K562 (cell line): ENCODE results near the gene ALK. TPM values are rescaled to one million over a fixed set of nuclear protein-coding genes. Genes with fewer than 3 reads are reported as not detected.

Experiments
- DMBX1 ChIP-seq: fragments of 250-450 bp; sonication (Bioruptor Pico); IDR thresholded peaks from 2 replicates; pipeline ENCODE4 v1.8.0; 2022; ENCODE audit warnings: inconsistent platforms, mild to moderate bottlenecking, moderate library complexity, borderline replicate concordance
- FOS ChIP-seq: IDR thresholded peaks from 3 replicates; pipeline ENCODE4 v1.6.1; 2011; ENCODE audit not compliant: insufficient read length; ENCODE audit errors: extremely low read depth
- KAT2B ChIP-seq: IDR thresholded peaks from one replicate; pipeline ENCODE4 v1.6.1; 2012; ENCODE audit warnings: low read depth, mild to moderate bottlenecking, control low read depth, inconsistent platforms, low read length, moderate library complexity
- L3MBTL2 ChIP-seq: fragments of 450-650 bp; IDR thresholded peaks from 2 replicates; pipeline ENCODE4 v1.6.1; 2016; ENCODE audit warnings: mild to moderate bottlenecking, moderate library complexity
- PURB ChIP-seq: sonication (generic); formaldehyde crosslinking; IDR thresholded peaks from 2 replicates; pipeline ENCODE4 v1.9.0; 2021; ENCODE audit warnings: low read depth, mild to moderate bottlenecking, missing genetic modification reagents
- SMC3 ChIP-seq: conservative IDR thresholded peaks from 2 replicates; pipeline ENCODE4 v1.6.1; 2011; ENCODE audit warnings: low read depth, low read length, improper control_type of control experiment; ENCODE audit not compliant: insufficient read depth
- TAF7 ChIP-seq: fragments of 450-650 bp; IDR thresholded peaks from 2 replicates; pipeline ENCODE4 v1.6.1; 2016; ENCODE audit warnings: missing genetic modification characterization, missing compliant biosample characterization
- TCFL5 ChIP-seq: fragments of 250-450 bp; sonication (Bioruptor Pico); conservative IDR thresholded peaks from 2 replicates; pipeline ENCODE4 v1.6.1; 2021; ENCODE audit warnings: mild to moderate bottlenecking, moderate library complexity, matching md5 sums
- ZNF24 ChIP-seq: fragments of 450-650 bp; IDR thresholded peaks from 2 replicates; pipeline ENCODE4 v1.6.1; 2016
- polyA plus RNA-seq, 8 experiments: library from polyadenylated mRNA; depleted of rRNA in 4 of 8; stranded (reverse) in 5 of 8; unstranded in 3 of 8; fragments of >200 nt; fragmentation: Nextera tagmentation in 2 of 8; fragmentation: Illumina TruSeq in 1 of 8; extraction: Ambion mirVana in 2 of 8; extraction: Trizol in 1 of 8; gene quantifications; 2 replicates each; pipeline versions ENCODE4 v1.2.1 to v1.2.3, GENCODE V29; 2011 to 2014; ENCODE audit warnings: inconsistent platforms in 1 of 8, missing spikeins in 1 of 8
- total RNA-seq, 7 experiments: library from RNA; depleted of rRNA in 6 of 7; stranded (reverse); fragments of >200 nt in 6 of 7; fragmentation: Illumina TruSeq in 2 of 7; extraction: Trizol in 2 of 7; gene quantifications; 2 replicates each; pipeline versions ENCODE4 v1.2.1 to v1.2.3, GENCODE V29; 2011 to 2021; ENCODE audit warnings: low replicate concordance in 1 of 7
- TF ChIP-seq, protein P1 (sequence below), 2 experiments: fragments of 450-650 bp; formaldehyde crosslinking in 1 of 2; IDR thresholded peaks; 2 replicates each; pipeline versions ENCODE4 v1.4.0 to v1.6.1; 2014 to 2020; ENCODE audit warnings: mild to moderate bottlenecking in 2 of 2, borderline replicate concordance in 1 of 2, low read depth in 1 of 2

ALK gene
- total and polyA plus RNA-seq, 9 of the 15 experiments (the other 6 are each of a cell fraction or from before 2014, with no cell fraction given): not detected

DNA sequence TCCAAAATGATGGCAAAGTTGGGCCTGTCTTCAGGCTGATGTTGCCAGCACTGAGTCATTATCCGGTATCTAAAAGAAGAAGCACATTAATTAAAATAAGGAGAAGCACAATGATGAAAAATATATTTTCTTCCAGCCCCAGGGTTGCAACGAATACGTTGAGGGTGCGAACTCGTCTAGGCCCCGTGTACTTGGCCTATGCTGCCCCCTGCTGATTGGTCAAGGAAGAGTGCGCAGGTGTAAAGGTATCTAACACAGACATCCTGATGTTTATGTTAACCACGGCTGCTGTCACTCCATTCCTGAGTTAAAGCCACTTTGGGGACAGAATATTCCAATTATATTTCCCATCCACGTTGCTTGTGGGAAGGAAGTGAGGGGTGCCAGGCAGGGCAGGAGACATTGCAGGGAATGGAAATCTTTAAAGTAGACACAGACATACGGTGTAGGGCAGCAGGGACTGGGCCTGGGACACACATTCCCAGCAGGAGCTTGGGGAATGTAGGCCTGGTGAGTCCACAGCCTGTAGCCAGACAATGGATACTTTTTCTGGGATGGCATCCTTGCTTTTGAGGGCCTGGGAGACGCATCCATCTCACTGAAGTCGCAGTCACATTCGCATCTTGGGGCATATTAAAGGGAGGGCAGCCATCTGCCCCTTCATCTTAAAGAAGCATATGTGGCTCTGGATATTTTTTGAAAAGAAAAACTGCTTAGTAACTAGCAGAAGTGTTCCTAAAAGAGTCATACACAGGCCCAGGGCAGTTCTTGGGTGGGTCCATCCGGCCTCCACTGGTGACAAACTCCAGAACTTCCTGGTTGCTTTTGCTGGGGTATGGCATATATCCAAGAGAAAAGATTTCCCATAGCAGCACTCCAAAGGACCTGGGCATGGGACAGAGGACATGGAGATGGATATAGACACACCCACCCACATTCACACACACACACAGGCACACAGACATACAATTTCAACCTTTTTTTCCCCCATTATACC is 724.3 kb downstream of the ALK start (continued):
- no peak for TF ChIP-seq TCFL5 (CRISPR knock-in tag)
- TF ChIP-seq ZNF24: no peak
- TF ChIP-seq KAT2B: no peak
- TF ChIP-seq L3MBTL2: 0 out of 2 replicates have a peak, but pooled peaks have one; percentile 20
- TF ChIP-seq FOS: no peak
- TF ChIP-seq, protein P1, sequence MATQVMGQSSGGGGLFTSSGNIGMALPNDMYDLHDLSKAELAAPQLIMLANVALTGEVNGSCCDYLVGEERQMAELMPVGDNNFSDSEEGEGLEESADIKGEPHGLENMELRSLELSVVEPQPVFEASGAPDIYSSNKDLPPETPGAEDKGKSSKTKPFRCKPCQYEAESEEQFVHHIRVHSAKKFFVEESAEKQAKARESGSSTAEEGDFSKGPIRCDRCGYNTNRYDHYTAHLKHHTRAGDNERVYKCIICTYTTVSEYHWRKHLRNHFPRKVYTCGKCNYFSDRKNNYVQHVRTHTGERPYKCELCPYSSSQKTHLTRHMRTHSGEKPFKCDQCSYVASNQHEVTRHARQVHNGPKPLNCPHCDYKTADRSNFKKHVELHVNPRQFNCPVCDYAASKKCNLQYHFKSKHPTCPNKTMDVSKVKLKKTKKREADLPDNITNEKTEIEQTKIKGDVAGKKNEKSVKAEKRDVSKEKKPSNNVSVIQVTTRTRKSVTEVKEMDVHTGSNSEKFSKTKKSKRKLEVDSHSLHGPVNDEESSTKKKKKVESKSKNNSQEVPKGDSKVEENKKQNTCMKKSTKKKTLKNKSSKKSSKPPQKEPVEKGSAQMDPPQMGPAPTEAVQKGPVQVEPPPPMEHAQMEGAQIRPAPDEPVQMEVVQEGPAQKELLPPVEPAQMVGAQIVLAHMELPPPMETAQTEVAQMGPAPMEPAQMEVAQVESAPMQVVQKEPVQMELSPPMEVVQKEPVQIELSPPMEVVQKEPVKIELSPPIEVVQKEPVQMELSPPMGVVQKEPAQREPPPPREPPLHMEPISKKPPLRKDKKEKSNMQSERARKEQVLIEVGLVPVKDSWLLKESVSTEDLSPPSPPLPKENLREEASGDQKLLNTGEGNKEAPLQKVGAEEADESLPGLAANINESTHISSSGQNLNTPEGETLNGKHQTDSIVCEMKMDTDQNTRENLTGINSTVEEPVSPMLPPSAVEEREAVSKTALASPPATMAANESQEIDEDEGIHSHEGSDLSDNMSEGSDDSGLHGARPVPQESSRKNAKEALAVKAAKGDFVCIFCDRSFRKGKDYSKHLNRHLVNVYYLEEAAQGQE (IDR thresholded peaks at IDR 0.05; ENCODE audit: borderline replicate concordance): peak; percentile 91
- TF ChIP-seq, protein P1 (CRISPR knock-in tag; IDR thresholded peaks at IDR 0.05; ENCODE audit: low read depth): no peak
- peak; percentile 92 for TF ChIP-seq SMC3
- TF ChIP-seq DMBX1 (CRISPR knock-in tag): no peak
- TF ChIP-seq TAF7 (tag): no peak
- TF ChIP-seq PURB (CRISPR knock-in tag): no peak
